Heart right ventricle (tissue), 16 donors: ENCODE results near the gene CCNO. TPM values are rescaled to one million over a fixed set of nuclear protein-coding genes. Genes with fewer than 3 reads are reported as not detected.

ENCODE experiments used
- ATAC-seq, 8 donors: fragments of 200-7000 bp; cut with Tn5 transposase; one replicate each; pipeline ENCODE4 v1.9.1; 2020; ENCODE audit warnings: mild to moderate bottlenecking in 8 of 8, moderate library complexity in 8 of 8, moderate number of reproducible peaks in 1 of 8
- DNase-seq, 2 donors: peaks; one replicate each; pipeline ENCODE4 v3.0.0-alpha.2; 2020
- H3K27ac ChIP-seq, 10 donors: fragments of 200-600 bp; sonication (generic) in 2 of 10; one replicate each; pipeline versions ENCODE4 v1.5.0 to v1.8.0; 2020 to 2022; ENCODE audit warnings: mild to moderate bottlenecking in 3 of 10
- H3K27me3 ChIP-seq, 7 donors: fragments of 200-600 bp; one replicate each; pipeline ENCODE4 v1.8.0; 2021 to 2022; ENCODE audit warnings: mild to moderate bottlenecking in 2 of 7
- H3K36me3 ChIP-seq, 9 donors: fragments of 200-600 bp; sonication (generic) in 1 of 9; one replicate each; pipeline versions ENCODE4 v1.5.0 to v1.8.0; 2020 to 2022; ENCODE audit warnings: mild to moderate bottlenecking in 2 of 9
- H3K4me1 ChIP-seq, 9 donors: fragments of 200-600 bp; sonication (generic) in 1 of 9; one replicate each; pipeline versions ENCODE4 v1.5.0 to v1.8.0; 2020 to 2022; ENCODE audit warnings: mild to moderate bottlenecking in 4 of 9
- H3K4me3 ChIP-seq, 10 donors: fragments of 200-600 bp; sonication (generic) in 2 of 10; one replicate each; pipeline versions ENCODE4 v1.5.0 to v1.8.0; 2020 to 2022; ENCODE audit warnings: mild to moderate bottlenecking in 7 of 10, moderate library complexity in 2 of 10
- H3K9me3 ChIP-seq, 11 donors: fragments of 200-600 bp in 10 of 11; sonication (generic) in 2 of 11; one replicate each; pipeline versions ENCODE4 v1.5.0 to v1.8.0; 2013 to 2022; ENCODE audit warnings: mild to moderate bottlenecking in 2 of 11, control low read depth in 1 of 11, moderate library complexity in 1 of 11
- CTCF ChIP-seq, 9 donors: fragments of 200-600 bp; sonication (generic) in 2 of 9; IDR thresholded peaks; one replicate each; pipeline versions ENCODE4 v1.5.0 to v1.8.0; 2021 to 2022; ENCODE audit warnings: antibody characterized with exemption in 9 of 9, mild to moderate bottlenecking in 5 of 9, moderate library complexity in 1 of 9
- WGBS, 2 donors: extraction: QIAGEN DNeasy Blood & Tissue Kit; methylation state at CpG; one replicate each; pipeline ENCODE4 v1.1.7; 2013; ENCODE audit warnings: inconsistent platforms in 1 of 2; 5-methylcytosine and 5-hydroxymethylcytosine counted together
- intact Hi-C, 10 donors: fragments of 100-400 bp; cut with DNase I; formaldehyde crosslinking; loops; one replicate each; pipeline versions ENCODE4 v1.11.1 to v1.14.2; 2022
- polyA plus RNA-seq, 2 donors: library from polyadenylated mRNA; stranded (reverse); fragments of 200-250 nt; gene quantifications; one replicate each; pipeline ENCODE4 v1.2.3, GENCODE V29; 2013
- total RNA-seq, 10 donors: library from RNA; stranded (reverse); fragmentation: NEBNext Ultra II Directional in 3 of 10; extraction: Animal tissue kit (Norgen Biotek cat#: 25700) in 3 of 10; gene quantifications; one replicate each; pipeline versions ENCODE4 v1.2.1 to v1.2.4, GENCODE V29; 2021 to 2023
- donor health status: Arrhythmogenic right ventricular cardiomyopathy.
- donor health status: ischemic (EF 13 %, LVEDD 7.1; RV severe dilation, severe dysfunction).
- donor health status: healthy with polysubstance abuse.
- donor health status: DM: no; HTN: yes; CAD: no.
- donor health status: DM: no; HTN: no; CAD: no.
- donor health status: ischemic (EF 25% LVEDD 6.9; RV normal size, moderate dysfunction).
- donor health status: ischemic (EF 25% LVEDD 5.7; RV mildly dilated, moderate dysfunction).
- donor health status: healthy.
- donor health status: DM: yes; HTN: yes; CAD: no.
- donor health status: Ischemic cardiomyopathy.
- donor health status: ischemic (EF 35%, LVEDD 5.7; RV mildly dilated, moderate dysfunction).
- donor health status: nonischemic (EF 11% LVEDD 7.7; RV severe dilation, severe dysfunction).
- donor health status: DM: yes; HTN: yes; CAD: no.
- donor health status: PGD.
- donor health status: ischemic (EF 29% LVEDD 5.4; RV normal size, mild dysfunction).
- donor health status: nonischemic (EF 23%, LVEDD 6.1; RV moderate dilation, normal function).

Gene CCNO
- total and polyA plus RNA-seq, 12 donors = 0.07 to 0.41 (median 0.15) TPM; not detected in 9

DNA sequence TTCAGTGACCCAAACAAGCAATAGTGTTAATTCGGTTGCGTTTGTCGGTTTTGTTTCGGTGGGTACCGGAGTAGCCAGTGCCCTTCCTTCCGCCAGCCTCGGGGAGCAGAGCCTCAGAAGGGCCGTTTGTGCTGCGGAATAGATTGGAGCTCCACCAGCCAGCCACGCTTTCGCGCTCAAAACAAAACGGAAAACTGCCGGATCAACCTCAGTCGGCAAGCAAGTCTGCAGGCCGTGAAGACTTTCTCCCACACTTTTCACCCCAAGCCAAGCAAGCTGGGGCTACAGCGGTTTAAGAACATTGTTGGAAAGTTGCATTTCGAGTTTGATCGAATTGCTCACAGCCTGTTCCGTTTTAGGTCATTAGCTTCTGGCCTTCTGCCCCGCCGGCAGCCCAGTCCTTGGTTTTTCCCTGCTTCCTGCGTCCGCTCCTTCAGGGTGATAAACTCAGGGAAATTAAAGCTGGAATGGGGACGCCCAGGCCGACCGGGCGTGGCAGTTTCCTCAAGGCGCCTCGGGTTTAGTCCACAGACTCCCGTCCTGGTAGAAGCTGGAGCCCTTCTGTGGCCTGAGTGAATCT lies 803 bp upstream of the CCNO start:
- DNase-seq = peak in 1 of 2 donors; percentile 8

GRCh38 chr5:55232271-55232984 lies 980 bp downstream of the CCNO start:
- WGBS, 2 donors = 1% methylated on average over 45 of the region's 45 CpGs
- Histone ChIP-seq H3K27ac (no peak overlapping the region), H3K36me3 (no peaks in the 10 kb centered on the region), H3K4me1 (peaks cover 6 to 48% (median 43%) of the 10 kb centered on the region in 9 donors), H3K9me3 (no peaks in the 10 kb centered on the region), H3K27me3 (peaks cover 33 to 100% (median 97%) of the 10 kb centered on the region in 7 donors), H3K4me3 (peak overlapping the region; percentile 44 to 71 (median 52))
- peak in 4 of 8 donors; percentile 10 to 24 (median 16) for ATAC-seq
- intact Hi-C loops = loop anchor here in 4 of 10 donors (5.0 kb wide), 2 partner anchors 55 to 60 kb away; partner anchors contain the start of gene CDC20B (in 1 of the 4)
- DNase-seq = no peak
- TF ChIP-seq CTCF (IDR thresholded peaks at IDR 0.05) = no peak

More for the DNA sequence above, 803 bp upstream of the CCNO start:
- peak in 3 of 8 donors; percentile 8 to 19 (median 16) for ATAC-seq
- no peak for TF ChIP-seq CTCF (IDR thresholded peaks at IDR 0.05)
- Histone ChIP-seq H3K4me1 (peaks cover 6 to 42% (median 38%) of the 10 kb centered on the region in 9 donors), H3K27me3 (peaks cover 26 to 99% (median 92%) of the 10 kb centered on the region in 7 donors), H3K27ac (no peak overlapping the region), H3K4me3 (peak overlapping the region; percentile 44 to 71 (median 52)), H3K36me3 (no peaks in the 10 kb centered on the region), H3K9me3 (no peaks in the 10 kb centered on the region)
- intact Hi-C loops = loop anchor here in 4 of 10 donors (5.0 kb wide), 2 partner anchors 57 to 62 kb away; partner anchors contain the start of gene CDC20B (in 1 of the 4)
- 12% methylated on average over 31 of the region's 31 CpGs for WGBS, 2 donors

DNA sequence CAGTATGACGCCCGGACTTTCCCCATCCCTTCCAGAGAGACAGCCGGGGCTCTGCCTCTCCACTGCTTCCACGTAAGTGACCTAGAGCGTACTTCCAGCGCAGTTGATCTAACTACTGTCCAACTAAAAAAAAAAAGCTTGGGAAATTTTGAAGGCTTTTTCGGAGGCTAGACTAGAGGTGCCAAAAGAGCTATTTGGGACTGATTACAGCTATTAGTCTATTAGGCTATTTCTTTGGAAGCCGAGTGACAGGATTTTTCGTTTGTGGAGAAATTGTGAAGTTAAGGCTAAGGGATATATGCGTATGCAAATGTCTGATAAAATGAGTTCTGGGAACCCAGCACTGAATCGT lies 1.5 kb downstream of the CCNO start:
- Histone ChIP-seq H3K36me3 (no peaks in the 10 kb centered on the region), H3K27me3 (peaks cover 38 to 100% (median 97%) of the 10 kb centered on the region in 7 donors), H3K4me3 (peak overlapping the region in 9 of 10 donors; percentile 45 to 71 (median 53)), H3K27ac (no peak overlapping the region), H3K4me1 (peaks cover 6 to 53% (median 49%) of the 10 kb centered on the region in 9 donors), H3K9me3 (no peaks in the 10 kb centered on the region)
- no peak for DNase-seq
- 4% methylated on average over 11 of the region's 11 CpGs for WGBS, 2 donors
- intact Hi-C loops = loop anchor here in 4 of 10 donors (5.0 kb wide), 2 partner anchors 55 to 60 kb away; partner anchors contain the start of gene CDC20B (in 1 of the 4)
- TF ChIP-seq CTCF (IDR thresholded peaks at IDR 0.05) = no peak
- no peak for ATAC-seq
